ENCODE results near the gene XKR8. TPM values are rescaled to one million over a fixed set of nuclear protein-coding genes. Genes with fewer than 3 reads are reported as not detected.

Gene XKR8
- total and polyA plus RNA-seq, 2 of the 4 experiments (the other 2 are of a cell fraction) = 1.1 to 10.7 TPM

GRCh38 chr1:27963393-27963792 lies 3.6 kb downstream of the XKR8 start:
- POLR2A ChIA-PET (ENCODE audit: unreplicated experiment) = no interaction called here
- DNase-seq (no peak), ATAC-seq (ENCODE audit: low read depth) (no peak)
- WGBS, 2 experiments (ENCODE audit: extremely low coverage in 2 of 2, insufficient read length in 1 of 2) = 94% methylated on average over 10 of the region's 11 CpGs; no CpG with 5 or more reads in 1 of the 2 experiments
- Histone ChIP-seq H3K79me1 (ENCODE audit: low read depth in 1 of 2, low read length in 2 of 2) (peaks cover 13 to 49% of the 10 kb centered on the region in 2 experiments), H3K14ac (replicated peaks; ENCODE audit: low read depth, low read length) (no peak overlapping the region), H3K56ac (ENCODE audit: extremely low read depth, insufficient read depth, low read length) (no peak overlapping the region), H2BK15ac (ENCODE audit: low read depth, low read length) (no peak overlapping the region), H3K9me1 (ENCODE audit: insufficient read depth, low read length) (peaks cover 32% of the 10 kb centered on the region), H3K9me3 (ENCODE audit: control insufficient read depth, insufficient read depth, low read length) (no peaks in the 10 kb centered on the region), H3K4me1 (ENCODE audit: control insufficient read depth, insufficient read depth, low read length) (peaks cover 18% of the 10 kb centered on the region), H3K9ac (ENCODE audit: low read depth, low read length) (no peak overlapping the region), H2AFZ (replicated peaks; ENCODE audit: low read length, poor library complexity) (no peak overlapping the region), H4K91ac (ENCODE audit: insufficient read depth, low read depth, low read length) (no peak overlapping the region), H4K5ac (ENCODE audit: low read depth, low read length) (no peak overlapping the region), H3K27ac (ENCODE audit: insufficient read depth, low read length) (no peak overlapping the region), H4K8ac (ENCODE audit: low read depth in 2 of 2, low read length in 2 of 2) (no peak overlapping the region), H2BK5ac (ENCODE audit: low read depth, low read length, poor library complexity, severe bottlenecking) (no peak overlapping the region), H2BK120ac (ENCODE audit: low read depth, low read length) (no peak overlapping the region), H2BK20ac (ENCODE audit: low read depth, low read length) (no peak overlapping the region), H4K20me1 (ENCODE audit: insufficient read depth, low read length) (no peaks in the 10 kb centered on the region; the same call in 1 of the 2 replicates), H3K4me3 (ENCODE audit: insufficient read depth, low read depth, low read length) (no peak overlapping the region), H3K4ac (ENCODE audit: low read depth, low read length) (no peak overlapping the region), H3K23ac (ENCODE audit: low read depth, low read length) (no peak overlapping the region), H3K4me2 (ENCODE audit: low read depth, low read length) (no peak overlapping the region), H3K18ac (ENCODE audit: low read depth, low read length) (no peak overlapping the region), H2AK9ac (replicated peaks; ENCODE audit: low read depth, low read length, poor library complexity) (no peak overlapping the region), H2AK5ac (ENCODE audit: low read depth, low read length) (no peak overlapping the region), H3K36me3 (ENCODE audit: control insufficient read depth, insufficient read depth, low read length) (peaks cover 26% of the 10 kb centered on the region; the same call in 1 of the 2 replicates), H3K27me3 (ENCODE audit: control insufficient read depth, insufficient read depth, low read length) (no peaks in the 10 kb centered on the region)
- TF ChIP-seq MAZ (IDR thresholded peaks at IDR 0.05; ENCODE audit: borderline replicate concordance, low read depth, low read length) (no peak), USF2 (IDR thresholded peaks at IDR 0.05; ENCODE audit: low read depth, low read length) (no peak), CEBPB (IDR thresholded peaks at IDR 0.05; ENCODE audit: low read depth, low read length) (no peak), BHLHE40 (IDR thresholded peaks at IDR 0.05; ENCODE audit: low read depth, low read length) (no peak), MXI1 (IDR thresholded peaks at IDR 0.05; ENCODE audit: borderline replicate concordance, low read depth, low read length) (no peak), RCOR1 (IDR thresholded peaks at IDR 0.05; ENCODE audit: insufficient replicate concordance, low read length) (no peak), SMC3 (IDR thresholded peaks at IDR 0.05; ENCODE audit: low read depth, low read length) (no peak), CHD1 (IDR thresholded peaks at IDR 0.05; ENCODE audit: low read depth, low read length) (no peak), POLR2A (IDR thresholded peaks at IDR 0.05; ENCODE audit: low read depth, low read length) (no peak), RAD21 (IDR thresholded peaks at IDR 0.05; ENCODE audit: low read length) (no peak), RFX5 (IDR thresholded peaks at IDR 0.05; ENCODE audit: low read depth, low read length) (no peak), CTCF (conservative IDR thresholded peaks at IDR 0.05; ENCODE audit: low read depth, low read length) (no peak), NFE2L2 (IDR thresholded peaks at IDR 0.05; ENCODE audit: low read depth, low read length) (no peak), FOS (IDR thresholded peaks at IDR 0.05; ENCODE audit: low read depth, low read length) (no peak), MAFK (IDR thresholded peaks at IDR 0.05; ENCODE audit: low read depth, low read length) (no peak)
- TF ChIP-seq, protein P1, sequence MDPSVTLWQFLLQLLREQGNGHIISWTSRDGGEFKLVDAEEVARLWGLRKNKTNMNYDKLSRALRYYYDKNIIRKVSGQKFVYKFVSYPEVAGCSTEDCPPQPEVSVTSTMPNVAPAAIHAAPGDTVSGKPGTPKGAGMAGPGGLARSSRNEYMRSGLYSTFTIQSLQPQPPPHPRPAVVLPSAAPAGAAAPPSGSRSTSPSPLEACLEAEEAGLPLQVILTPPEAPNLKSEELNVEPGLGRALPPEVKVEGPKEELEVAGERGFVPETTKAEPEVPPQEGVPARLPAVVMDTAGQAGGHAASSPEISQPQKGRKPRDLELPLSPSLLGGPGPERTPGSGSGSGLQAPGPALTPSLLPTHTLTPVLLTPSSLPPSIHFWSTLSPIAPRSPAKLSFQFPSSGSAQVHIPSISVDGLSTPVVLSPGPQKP (IDR thresholded peaks at IDR 0.05; ENCODE audit: borderline replicate concordance, low read depth, low read length) = no peak
- in situ Hi-C loops (cut with MboI; ENCODE audit: low sequenced_read_pairs) (no loop called here), intact Hi-C loops (cut with micrococcal nuclease) (no loop called here), dilution Hi-C loops (cut with HindIII; ENCODE audit: low sequenced_read_pairs, unreplicated experiment) (no loop called here)
- no TSS peak for BruUV-seq (replicated peaks)
- CTCF ChIA-PET = no interaction called here

All from IMR-90 (cell line).